ENCODE results near the gene DTNB. TPM values are rescaled to one million over a fixed set of nuclear protein-coding genes. Genes with fewer than 3 reads are reported as not detected.

DTNB gene
- total RNA-seq, 4 donors from 2014 or later: 5.2 to 9.9 (median 9.2) TPM

GRCh38 chr2:25338401-25338800 is 335.0 kb downstream of the DTNB start:
- TF ChIP-seq CTCF (IDR thresholded peaks at IDR 0.05): no peak
- no peak for DNase-seq (ENCODE audit: low spot score)
- no peak for ATAC-seq (ENCODE audit: low FRiP score)

- DNase-seq (ENCODE audit: low spot score): no peak
- no peak for TF ChIP-seq CTCF (IDR thresholded peaks at IDR 0.05)
Observed at GRCh38 chr2:25337891-25338290, 335.5 kb downstream of the DTNB start.

GRCh38 chr2:25337276-25337675 is 336.1 kb downstream of the DTNB start:
- TF ChIP-seq CTCF (IDR thresholded peaks at IDR 0.05): no peak
- ATAC-seq (ENCODE audit: low FRiP score): no peak
- no peak for DNase-seq (ENCODE audit: low spot score)

More at GRCh38 chr2:25337891-25338290, 335.5 kb downstream of the DTNB start:
- no peak for ATAC-seq (ENCODE audit: low FRiP score)

- no peak for ATAC-seq (ENCODE audit: low FRiP score)
Observed at GRCh38 chr2:25336383-25336841, 337.0 kb downstream of the DTNB start.

GRCh38 chr2:25335971-25336370 is 337.4 kb downstream of the DTNB start:
- no peak for DNase-seq (ENCODE audit: low spot score)
- TF ChIP-seq CTCF (IDR thresholded peaks at IDR 0.05): no peak
- ATAC-seq (ENCODE audit: low FRiP score): no peak

More at GRCh38 chr2:25336383-25336841, 337.0 kb downstream of the DTNB start:
- no peak for TF ChIP-seq CTCF (IDR thresholded peaks at IDR 0.05)
- no peak for DNase-seq (ENCODE audit: low spot score)

GRCh38 chr2:25335204-25335603 is 338.2 kb downstream of the DTNB start:
- DNase-seq (ENCODE audit: low spot score) (no peak), ATAC-seq (ENCODE audit: low FRiP score) (no peak)
- no peak for TF ChIP-seq CTCF (IDR thresholded peaks at IDR 0.05)

GRCh38 chr2:25334482-25334881 is 338.9 kb downstream of the DTNB start:
- ATAC-seq (ENCODE audit: low FRiP score) (no peak), DNase-seq (ENCODE audit: low spot score) (no peak)
- TF ChIP-seq CTCF (IDR thresholded peaks at IDR 0.05): no peak
